Panc1 (cell line): ENCODE measurements around the gene ARHGEF25. TPM values are rescaled to one million over a fixed set of nuclear protein-coding genes. Genes with fewer than 3 reads are reported as not detected.

Source experiments
- ATAC-seq: fragments of 200-7000 bp; cut with Tn5 transposase; 2 replicates; pipeline ENCODE4 v1.9.1; 2020; ENCODE audit warnings: mild to moderate bottlenecking, moderate library complexity
- BruUV-seq: library from RNA; stranded (reverse); fragments of 400-500 nt; replicated peaks from 2 replicates; lab custom pipeline; 2021; lab: Mats Ljungman, UMichigan
- CTCF ChIA-PET: fragments of 300-600 bp; sonication (Branson Sonifier 250); formaldehyde crosslinking; loops from one replicate; lab custom pipeline; 2022; ENCODE audit warnings: antibody characterized with exemption; lab: Charles Lee
- POLR2A ChIA-PET: fragments of 300-600 bp; sonication (Branson Sonifier 250); formaldehyde crosslinking; loops from one replicate; lab custom pipeline; 2022; ENCODE audit warnings: antibody characterized with exemption; lab: Charles Lee
- DNase-seq: peaks from one replicate; pipeline ENCODE4 v3.0.0-alpha.2; 2010; ENCODE audit warnings: low read depth, low spot score
- H3K27ac ChIP-seq: 2 replicates; pipeline ENCODE4 v1.5.1; 2011; ENCODE audit warnings: mild to moderate bottlenecking, low read length, inconsistent platforms
- H3K27me3 ChIP-seq: fragments of 200-500 bp; sonication (Bioruptor generic); 2 replicates; pipeline ENCODE4 v1.6.0; 2014; ENCODE audit warnings: low read length, inconsistent platforms; ENCODE audit not compliant: control insufficient read depth, insufficient read depth
- H3K36me3 ChIP-seq: fragments of 200-500 bp; sonication (Bioruptor generic); 2 replicates; pipeline ENCODE4 v1.5.1; 2014; ENCODE audit warnings: inconsistent platforms, mild to moderate bottlenecking, low read length, moderate library complexity; ENCODE audit not compliant: control insufficient read depth, insufficient read depth
- H3K4me1 ChIP-seq: 2 replicates; pipeline ENCODE4 v1.5.1; 2011; ENCODE audit warnings: inconsistent platforms, mild to moderate bottlenecking, low read length, moderate library complexity; ENCODE audit not compliant: control insufficient read depth, insufficient read depth
- H3K4me3 ChIP-seq, 2 experiments: 2 replicates each; pipeline ENCODE4 v1.5.1; 2011 to 2012; ENCODE audit warnings: low read depth in 2 of 2, low read length in 2 of 2, mild to moderate bottlenecking in 2 of 2, inconsistent platforms in 1 of 2, moderate library complexity in 1 of 2
- H3K9me3 ChIP-seq: fragments of 200-500 bp; sonication (Bioruptor generic); 2 replicates; pipeline ENCODE4 v1.5.1; 2014; ENCODE audit warnings: low read depth, mild to moderate bottlenecking, inconsistent platforms, low read length, moderate library complexity; ENCODE audit not compliant: control insufficient read depth, insufficient read depth
- CTCF ChIP-seq: fragments of 450-650 bp; IDR thresholded peaks from 2 replicates; pipeline ENCODE4 v1.5.1; 2017; ENCODE audit warnings: mild to moderate bottlenecking
- POLR2AphosphoS5 ChIP-seq: IDR thresholded peaks from 2 replicates; pipeline ENCODE4 v1.6.1; 2012; ENCODE audit warnings: mild to moderate bottlenecking, low read depth, low read length, moderate library complexity
- REST ChIP-seq, 2 experiments: IDR thresholded peaks; 2 replicates each; pipeline ENCODE4 v1.6.1; 2011 to 2012; ENCODE audit warnings: low read depth in 2 of 2, control low read depth in 1 of 2, low read length in 1 of 2, mild to moderate bottlenecking in 1 of 2, moderate library complexity in 1 of 2; ENCODE audit not compliant: insufficient read depth in 1 of 2
- SIN3A ChIP-seq: IDR thresholded peaks from 2 replicates; pipeline ENCODE4 v1.6.1; 2012; ENCODE audit warnings: low read depth, mild to moderate bottlenecking, low read length, moderate library complexity, borderline replicate concordance; ENCODE audit not compliant: insufficient read depth
- TCF7L2 ChIP-seq: IDR thresholded peaks from 2 replicates; pipeline ENCODE4 v1.6.1; 2011; ENCODE audit warnings: mild to moderate bottlenecking, low read depth, low read length, inconsistent platforms
- in situ Hi-C: cut with HindIII; loops from 2 replicates; pipeline ENCODE4 v1.10.0; 2016; ENCODE audit warnings: low sequenced_read_pairs, low pct_unique_long_range_greater_than_20kb
- intact Hi-C: fragments of 100-400 bp; cut with micrococcal nuclease; formaldehyde crosslinking; loops from one replicate; pipeline ENCODE4 v1.10.0; 2022; ENCODE audit not compliant: unreplicated experiment
- total RNA-seq: library from RNA; stranded (reverse); gene quantifications from one replicate; pipeline ENCODE4 v1.2.1, GENCODE V29; 2021; ENCODE audit not compliant: unreplicated experiment

ARHGEF25 gene
- total RNA-seq, 1 experiment from 2014 or later, result 10.5 TPM

- no TSS peak for BruUV-seq
- no peaks in the 10 kb centered on the region for H3K9me3 ChIP-seq
- H3K4me3 ChIP-seq, result no peak overlapping the region
- in situ Hi-C loops, result no loop called here
- no peaks in the 10 kb centered on the region; the same call in 1 of the 2 replicates for H3K36me3 ChIP-seq
- peaks cover 10% of the 10 kb centered on the region for H3K4me1 ChIP-seq
- H3K27me3 ChIP-seq, result no peaks in the 10 kb centered on the region
- intact Hi-C loops, result no loop called here
- DNase-seq (no peak), ATAC-seq (no peak)
- no peak overlapping the region for H3K27ac ChIP-seq
- CTCF ChIA-PET, result interaction anchor here (1.2 kb wide), 1 partner anchor 43 kb away, joined by 3 read pairs; no protein-coding TSS in a partner anchor
- no peak for TF ChIP-seq POLR2AphosphoS5
- no peak for TF ChIP-seq REST (IDR thresholded peaks at IDR 0.05; ENCODE audit: insufficient read depth in 1 of 2, low read depth in 2 of 2, low read length in 1 of 2)
- TF ChIP-seq CTCF, result no peak
- TF ChIP-seq SIN3A, result no peak
- no peak for TF ChIP-seq TCF7L2
- POLR2A ChIA-PET, result no interaction called here
These were observed 15.7 kb downstream of the ARHGEF25 start for GRCh38 chr12:57626921-57627445.

GRCh38 chr12:57627501-57628279 is 16.5 kb downstream of the ARHGEF25 start:
- ChIA-PET CTCF (interaction anchor here (1.2 kb wide), 1 partner anchor 43 kb away, joined by 3 read pairs; no protein-coding TSS in a partner anchor), POLR2A (no interaction called here)
- DNase-seq, result no peak
- Histone ChIP-seq H3K27me3 (no peaks in the 10 kb centered on the region), H3K36me3 (no peaks in the 10 kb centered on the region; the same call in 1 of the 2 replicates), H3K9me3 (no peaks in the 10 kb centered on the region), H3K4me1 (peaks cover 4% of the 10 kb centered on the region; the same call in 1 of the 2 replicates), H3K27ac (no peak overlapping the region), H3K4me3 (no peak overlapping the region)
- BruUV-seq, result no TSS peak
- no peak for ATAC-seq
- intact Hi-C loops, result no loop called here
- in situ Hi-C loops, result no loop called here
- TF ChIP-seq SIN3A (no peak), REST (IDR thresholded peaks at IDR 0.05; ENCODE audit: insufficient read depth in 1 of 2, low read depth in 2 of 2, low read length in 1 of 2) (no peak), CTCF (no peak), POLR2AphosphoS5 (no peak), TCF7L2 (no peak)
